Left renal cortex interstitium (tissue), 4 donors: Measurements from ENCODE around the gene ATAD3A. TPM values are rescaled to one million over a fixed set of nuclear protein-coding genes. Genes with fewer than 3 reads are reported as not detected.

Experiments used
- DNase-seq, 4 donors: peaks; one replicate each; pipeline ENCODE4 v3.0.0-alpha.2; 2013; ENCODE audit warnings: low read depth in 4 of 4, low spot score in 2 of 4, missing footprints in 1 of 4
- polyA plus RNA-seq, 4 donors: library from polyadenylated mRNA; unstranded; fragments of 120-200 nt; gene quantifications; one replicate each; pipeline ENCODE4 v1.2.1, GENCODE V29; 2013; ENCODE audit not compliant: insufficient read length in 4 of 4

Gene ATAD3A
- polyA plus RNA-seq, 4 donors: 15.8 to 31.6 (median 24.4) TPM

DNA sequence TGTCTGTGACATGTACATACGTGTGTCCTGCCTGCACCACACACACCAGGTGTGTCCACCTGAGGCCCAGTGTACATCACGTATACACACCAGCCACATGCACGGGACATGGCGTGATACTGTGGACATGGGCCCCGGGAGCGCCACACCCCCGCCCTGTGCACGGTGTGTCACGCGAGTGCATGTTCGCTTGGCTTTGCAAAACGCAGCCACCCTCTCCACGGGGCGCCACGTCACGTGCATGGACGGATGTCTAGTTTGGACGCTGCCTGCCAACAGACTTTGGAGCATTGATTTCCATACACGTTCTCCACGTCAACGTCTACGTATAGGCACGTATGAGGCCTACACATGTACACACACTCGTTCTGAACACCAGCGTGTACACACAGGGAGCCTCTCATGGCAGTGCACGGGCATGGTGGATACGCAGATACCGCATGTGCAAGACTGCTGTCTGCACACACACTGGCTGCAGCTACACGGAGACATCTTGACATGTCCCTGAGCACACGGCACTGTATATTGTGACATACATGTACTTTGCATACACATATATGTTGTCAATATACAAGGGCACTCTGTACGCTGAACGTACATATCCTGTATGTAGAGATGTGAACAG, 25.8 kb downstream of the ATAD3A start:
- DNase-seq: no peak

DNA sequence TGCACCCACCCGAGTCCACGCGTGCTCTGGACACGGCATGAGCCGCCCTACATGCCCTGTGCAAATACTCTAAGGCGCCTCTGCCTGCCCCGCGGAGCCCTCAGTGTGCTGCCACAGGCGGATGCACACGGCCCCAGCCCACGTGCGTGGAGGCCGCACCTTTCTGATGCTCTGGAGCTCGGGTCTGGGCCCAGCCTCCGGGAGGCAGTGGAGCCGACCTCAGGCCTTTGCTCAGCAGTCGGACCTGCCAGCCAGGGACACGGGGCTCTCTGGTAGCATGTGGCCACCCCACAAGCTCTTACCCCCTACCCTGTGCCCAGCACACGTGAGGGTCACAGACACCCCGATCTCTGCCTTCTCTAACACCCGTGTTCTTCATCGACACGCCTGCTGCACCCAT, 26.4 kb downstream of the ATAD3A start:
- DNase-seq: no peak

GRCh38 chr1:1538989-1539309, 27.0 kb downstream of the ATAD3A start:
- DNase-seq: no peak

DNA sequence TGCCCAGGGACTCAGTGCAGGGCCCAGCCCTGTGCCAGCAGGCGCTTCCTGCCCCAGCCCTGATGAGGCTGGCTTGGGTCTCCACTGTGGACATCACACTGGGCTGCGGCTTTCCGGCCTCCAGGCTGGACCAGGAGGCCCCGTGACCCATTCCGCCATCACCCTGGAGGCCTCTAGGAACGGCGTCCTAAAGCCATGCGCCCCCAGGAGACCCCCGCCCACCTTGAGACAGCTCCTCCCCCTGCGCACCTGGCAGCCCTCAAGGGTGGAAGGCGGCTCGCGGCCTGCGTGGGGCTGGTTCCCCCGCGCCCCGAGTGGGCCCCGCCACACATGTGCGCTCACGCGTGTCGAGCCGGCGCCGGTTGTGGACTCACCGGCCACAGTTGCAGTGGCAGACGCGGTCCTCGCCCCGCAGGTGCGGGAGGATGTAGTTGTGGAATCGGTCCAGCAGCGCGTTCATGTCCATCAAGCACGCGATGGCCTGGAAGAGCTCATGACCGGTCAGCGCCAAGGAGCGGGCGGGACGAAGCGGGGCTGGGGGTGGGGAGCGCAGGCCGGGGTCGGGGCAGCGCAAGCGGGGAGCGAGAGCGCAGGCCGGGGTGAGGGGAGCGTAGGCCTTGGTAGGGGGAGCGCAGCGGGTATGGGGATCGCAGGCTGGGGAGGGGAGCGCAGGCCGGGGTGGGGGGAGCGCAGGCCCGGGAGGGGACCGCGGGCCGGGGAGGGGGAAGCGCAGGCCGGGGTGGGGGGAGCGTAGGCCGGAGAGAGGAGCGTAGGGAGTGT, 27.5 kb downstream of the ATAD3A start:
- peak in 1 of 4 donors; percentile 31 for DNase-seq

DNA sequence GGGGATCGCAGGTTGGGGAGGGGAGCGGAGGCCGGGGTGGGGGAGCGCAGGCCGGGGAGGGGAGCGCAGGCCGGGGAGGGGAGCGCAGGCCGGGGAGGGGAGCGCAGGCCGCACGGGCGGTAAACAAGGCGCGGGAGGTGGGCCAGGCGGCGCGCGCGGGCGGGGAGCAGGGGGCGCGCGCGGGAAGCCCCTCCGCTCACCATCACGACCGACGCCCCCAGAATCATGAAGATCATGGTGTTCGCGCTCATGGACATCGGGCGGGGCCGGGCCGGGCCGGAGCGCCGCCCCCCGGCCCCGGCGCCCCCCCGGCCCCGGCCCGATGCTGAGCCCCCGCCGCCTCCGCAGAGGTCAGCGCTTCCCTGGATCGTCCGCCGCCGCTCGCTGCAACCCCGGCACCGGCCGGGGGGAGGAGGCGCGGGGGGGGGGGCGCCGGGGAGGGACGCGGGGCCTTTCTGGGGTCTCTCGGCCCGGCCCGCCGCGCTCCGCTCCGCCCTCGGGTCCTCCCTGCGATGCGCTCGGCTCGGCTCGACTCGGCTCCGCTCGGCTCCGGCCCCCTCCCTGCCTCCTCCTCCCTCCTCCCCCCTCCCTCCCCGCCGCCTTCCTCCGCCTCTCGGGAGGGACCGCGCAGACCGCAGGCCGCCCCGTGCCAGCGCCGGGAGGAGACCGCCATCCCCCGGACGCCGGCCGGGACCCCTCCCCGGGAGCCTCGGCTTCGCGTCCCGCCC, 28.3 kb downstream of the ATAD3A start, which contains the start of gene TMEM240:
TSS of gene TMEM240 (minus strand) at position 535 of the 728 bp plus-strand sequence. CDS start at position 257, 278 bp downstream.
- DNase-seq: peak in 3 of 4 donors; percentile 34 to 61 (median 49)

DNA sequence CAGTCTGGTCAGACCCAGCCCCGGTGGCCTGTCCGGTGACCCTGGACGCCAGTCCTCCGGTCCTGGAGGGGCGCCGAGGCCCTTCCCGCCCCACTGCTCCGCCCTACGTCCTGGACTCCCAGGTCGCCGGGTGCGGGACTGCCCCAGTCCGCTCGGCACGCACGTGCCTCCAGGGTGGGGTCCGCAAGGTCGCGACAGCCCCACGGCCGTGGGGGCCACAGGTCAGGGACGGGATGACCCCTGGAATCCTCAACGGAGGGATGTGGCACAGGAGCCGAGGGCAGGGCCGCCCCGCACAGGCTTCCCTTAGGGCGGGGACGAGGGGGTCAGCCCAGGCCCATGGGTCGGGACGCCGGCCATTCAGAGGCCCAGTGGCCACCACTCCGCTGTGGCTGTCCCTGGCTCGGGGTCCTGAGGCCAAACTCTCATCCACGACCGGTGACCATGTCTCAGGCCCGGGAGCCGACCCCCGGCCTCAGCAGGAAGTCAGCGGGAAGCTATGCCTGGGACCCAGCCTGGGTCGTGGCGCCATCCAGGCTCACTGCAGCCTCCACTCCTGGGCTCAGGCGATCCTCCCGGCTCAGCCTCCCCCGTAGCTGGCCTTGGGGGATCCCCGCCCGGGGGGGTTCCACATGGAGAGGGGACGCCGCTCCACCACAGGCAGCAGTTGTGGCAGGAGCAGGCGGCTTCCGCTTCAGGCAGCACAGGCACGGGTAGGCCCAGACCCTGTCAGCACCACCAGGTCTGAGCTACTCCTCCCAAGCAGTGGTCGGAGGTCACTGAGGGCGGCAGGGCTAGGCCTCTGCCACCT, 29.1 kb downstream of the ATAD3A start:
- no peak for DNase-seq

GRCh38 chr1:1541956-1542765, 30.2 kb downstream of the ATAD3A start:
- DNase-seq: no peak

GRCh38 chr1:1542766-1543705, 31.1 kb downstream of the ATAD3A start:
- DNase-seq: no peak

- DNase-seq: no peak
These were observed 31.7 kb downstream of the ATAD3A start for GRCh38 chr1:1543706-1544099.

DNA sequence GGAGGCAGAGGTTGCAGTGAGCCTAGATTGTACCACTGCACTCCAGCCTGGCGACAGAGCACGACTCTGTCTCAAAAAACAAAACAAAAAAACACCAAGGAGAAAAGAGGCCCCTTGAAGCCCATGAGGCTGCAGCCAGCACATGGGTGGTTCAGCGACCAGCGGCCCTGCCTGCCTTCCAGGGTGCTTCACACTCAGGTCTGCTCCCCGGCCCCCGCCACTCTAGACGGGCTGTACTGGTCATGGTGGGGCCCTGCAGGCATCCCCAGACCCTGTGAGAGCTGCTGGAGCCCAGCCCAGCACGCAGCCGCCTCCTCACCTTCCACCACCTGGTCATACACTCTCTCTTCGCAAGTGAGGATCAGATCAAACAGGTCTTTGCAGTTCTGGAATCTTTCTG, 32.6 kb downstream of the ATAD3A start:
- no peak for DNase-seq

GRCh38 chr1:1545946-1546737, 34.2 kb downstream of the ATAD3A start:
- no peak for DNase-seq

- DNase-seq: no peak
These were observed 35.0 kb downstream of the ATAD3A start for GRCh38 chr1:1547011-1547410.

- no peak for DNase-seq
These were observed 35.5 kb downstream of the ATAD3A start for GRCh38 chr1:1547476-1547875.

DNA sequence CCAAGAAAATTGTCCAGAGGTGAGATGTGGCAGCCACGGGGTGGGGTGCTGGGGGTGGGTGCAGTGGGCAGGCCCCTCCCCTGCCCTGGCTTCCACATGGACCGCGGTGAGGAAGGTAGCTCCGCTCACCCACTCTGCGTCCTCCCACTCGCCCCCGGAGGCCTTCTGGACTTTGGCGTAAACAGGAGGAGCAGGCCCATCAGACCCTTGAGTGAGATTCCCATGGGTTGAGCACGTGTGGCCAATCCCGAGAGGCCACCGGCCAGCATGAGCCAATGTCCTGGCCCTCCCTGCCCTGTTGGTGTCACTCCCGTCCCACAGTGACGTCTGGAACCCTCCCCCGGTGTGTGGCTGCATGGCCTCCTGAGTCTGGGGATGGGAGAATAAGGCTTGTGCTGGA, 36.6 kb downstream of the ATAD3A start:
- no peak for DNase-seq

DNA sequence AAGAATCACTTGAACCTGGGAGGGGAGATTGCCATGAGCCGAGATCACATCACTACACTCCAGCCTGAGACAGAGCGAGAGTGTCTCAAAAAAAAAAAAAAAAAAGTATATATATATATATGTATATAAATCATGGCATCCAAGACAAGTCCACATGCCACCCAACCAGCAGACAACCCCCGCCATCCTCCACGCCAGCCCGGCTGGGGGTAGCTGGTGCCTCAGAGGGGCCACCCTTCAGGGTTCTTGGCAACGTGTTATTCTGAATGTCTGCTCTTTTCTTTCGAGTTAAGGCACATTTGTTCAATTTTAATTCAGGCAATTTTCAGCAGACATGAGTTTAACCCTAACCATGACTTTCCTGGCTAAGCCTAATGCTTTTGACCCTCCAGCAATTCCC, 38.1 kb downstream of the ATAD3A start:
- DNase-seq: no peak

- DNase-seq: no peak
These were observed 38.9 kb downstream of the ATAD3A start for GRCh38 chr1:1550591-1551432.
